H9 (cell line): ENCODE data around the gene AP3D1. TPM values are rescaled to one million over a fixed set of nuclear protein-coding genes. Genes with fewer than 3 reads are reported as not detected.

Experiments used
- DNase-seq: peaks from one replicate; pipeline ENCODE4 v3.0.0-alpha.2; 2017
- H2AFZ ChIP-seq: one replicate; pipeline ENCODE4 v1.6.1; 2013; ENCODE audit warnings: mild to moderate bottlenecking, low read length, control low read depth, moderate library complexity
- H2AK5ac ChIP-seq: 2 replicates; pipeline ENCODE4 v1.6.1; 2013; ENCODE audit warnings: low read length, control low read depth, mixed read lengths; ENCODE audit not compliant: insufficient read length
- H2BK120ac ChIP-seq: one replicate; pipeline ENCODE4 v1.6.1; 2013; ENCODE audit warnings: low read depth, mild to moderate bottlenecking, low read length, control low read depth, inconsistent platforms; ENCODE audit not compliant: poor library complexity, severe bottlenecking
- H2BK12ac ChIP-seq: 2 replicates; pipeline ENCODE4 v1.6.1; 2013; ENCODE audit warnings: low read length, control low read depth, mixed read lengths, low read depth; ENCODE audit not compliant: insufficient read length
- H2BK15ac ChIP-seq: 2 replicates; pipeline ENCODE4 v1.6.1; 2013; ENCODE audit warnings: low read depth, low read length, control low read depth
- H2BK20ac ChIP-seq: one replicate; pipeline ENCODE4 v1.6.1; 2013; ENCODE audit warnings: low read depth, mild to moderate bottlenecking, low read length, control low read depth, inconsistent platforms; ENCODE audit not compliant: poor library complexity, severe bottlenecking
- H2BK5ac ChIP-seq: 2 replicates; pipeline ENCODE4 v1.6.1; 2013; ENCODE audit warnings: low read length, control low read depth, mixed read lengths; ENCODE audit not compliant: insufficient read length
- H3K14ac ChIP-seq: 2 replicates; pipeline ENCODE4 v1.6.1; 2013; ENCODE audit warnings: low read length, control low read depth; ENCODE audit not compliant: insufficient read depth
- H3K18ac ChIP-seq: 2 replicates; pipeline ENCODE4 v1.6.1; 2013; ENCODE audit warnings: low read depth, mild to moderate bottlenecking, mixed read lengths, low read length, control low read depth; ENCODE audit not compliant: insufficient read length
- H3K23ac ChIP-seq: 2 replicates; pipeline ENCODE4 v1.6.1; 2013; ENCODE audit warnings: low read length, control low read depth, mixed read lengths, low read depth; ENCODE audit not compliant: insufficient read length
- H3K23me2 ChIP-seq: 2 replicates; pipeline ENCODE4 v1.6.1; 2013; ENCODE audit warnings: low read depth, mild to moderate bottlenecking, mixed read lengths, low read length, control low read depth; ENCODE audit not compliant: insufficient read length, poor library complexity, severe bottlenecking
- H3K27ac ChIP-seq: 2 replicates; pipeline ENCODE4 v1.5.1; 2013; ENCODE audit warnings: low read length, control low read depth, mixed read lengths, low read depth; ENCODE audit not compliant: insufficient read length
- H3K27me3 ChIP-seq: 2 replicates; pipeline ENCODE4 v1.6.1; 2013; ENCODE audit warnings: low read length, control low read depth, inconsistent platforms; ENCODE audit not compliant: insufficient read depth
- H3K4ac ChIP-seq: 2 replicates; pipeline ENCODE4 v1.6.1; 2013; ENCODE audit warnings: low read depth, mild to moderate bottlenecking, control low read depth, inconsistent platforms, low read length, moderate library complexity
- H3K4me1 ChIP-seq: 2 replicates; pipeline ENCODE4 v1.6.1; 2013; ENCODE audit warnings: low read length, control low read depth, inconsistent platforms; ENCODE audit not compliant: insufficient read depth
- H3K4me2 ChIP-seq: 2 replicates; pipeline ENCODE4 v1.6.1; 2013; ENCODE audit warnings: low read length, control low read depth, mixed read lengths; ENCODE audit not compliant: insufficient read length, insufficient read depth
- H3K56ac ChIP-seq: 2 replicates; pipeline ENCODE4 v1.6.1; 2013; ENCODE audit warnings: low read depth, mild to moderate bottlenecking, mixed read lengths, low read length, control low read depth; ENCODE audit not compliant: insufficient read length
- H3K79me1 ChIP-seq: 2 replicates; pipeline ENCODE4 v1.6.1; 2013; ENCODE audit warnings: low read depth, mild to moderate bottlenecking, moderate library complexity, low read length, control low read depth, inconsistent platforms; ENCODE audit not compliant: insufficient read depth, poor library complexity, severe bottlenecking
- H3K79me2 ChIP-seq: 2 replicates; pipeline ENCODE4 v1.6.1; 2013; ENCODE audit warnings: low read length, control low read depth, inconsistent platforms; ENCODE audit not compliant: insufficient read depth
- H3K9ac ChIP-seq: 2 replicates; pipeline ENCODE4 v1.6.1; 2013; ENCODE audit warnings: low read length, control low read depth, mixed read lengths; ENCODE audit not compliant: insufficient read length; ENCODE audit errors: extremely low read depth
- H3K9me3 ChIP-seq: one replicate; pipeline ENCODE4 v1.6.1; 2013; ENCODE audit warnings: low read depth, low read length, inconsistent platforms; ENCODE audit not compliant: control insufficient read depth
- H3T11ph ChIP-seq: one replicate; pipeline ENCODE4 v1.6.1; 2013; ENCODE audit warnings: mild to moderate bottlenecking, low read length, control low read depth, inconsistent platforms
- H4K20me1 ChIP-seq: one replicate; pipeline ENCODE4 v1.6.1; 2013; ENCODE audit not compliant: control insufficient read depth, insufficient read length, insufficient read depth
- H4K5ac ChIP-seq: 2 replicates; pipeline ENCODE4 v1.6.1; 2013; ENCODE audit warnings: low read depth, mild to moderate bottlenecking, mixed read lengths, low read length, control low read depth; ENCODE audit not compliant: insufficient read length
- H4K8ac ChIP-seq: replicated peaks from 2 replicates; pipeline ENCODE4 v1.6.1; 2013; ENCODE audit warnings: low read length, control low read depth, mixed read lengths, low read depth; ENCODE audit not compliant: insufficient read length
- H4K91ac ChIP-seq: 2 replicates; pipeline ENCODE4 v1.6.1; 2013; ENCODE audit warnings: low read depth, mild to moderate bottlenecking, moderate library complexity, mixed read lengths, low read length, control low read depth; ENCODE audit not compliant: insufficient read length
- H3K27ac Mint-ChIP-seq, 3 experiments: 2 replicates in 2 of 3; 3 replicates in 1 of 3; pipeline ENCODE4 v1.8.0; 2020 to 2021; ENCODE audit warnings: mixed read lengths in 3 of 3, mild to moderate bottlenecking in 1 of 3, moderate library complexity in 1 of 3
- H3K27me3 Mint-ChIP-seq: 2 replicates; pipeline ENCODE4 v1.8.0; 2021; ENCODE audit warnings: low read depth, mild to moderate bottlenecking, moderate library complexity, mixed read lengths
- H3K36me3 Mint-ChIP-seq, 3 experiments: 2 replicates in 2 of 3; 3 replicates in 1 of 3; pipeline ENCODE4 v1.8.0; 2020 to 2021; ENCODE audit warnings: low read depth in 3 of 3, mixed read lengths in 3 of 3; ENCODE audit not compliant: insufficient read depth in 1 of 3
- H3K4me1 Mint-ChIP-seq, 2 experiments: 2 replicates each; pipeline ENCODE4 v1.8.0; 2020; ENCODE audit warnings: mixed read lengths in 2 of 2
- H3K4me3 Mint-ChIP-seq, 2 experiments: 2 replicates in 1 of 2; 3 replicates in 1 of 2; pipeline ENCODE4 v1.8.0; 2020 to 2021; ENCODE audit warnings: mild to moderate bottlenecking in 2 of 2, mixed read lengths in 2 of 2, moderate library complexity in 1 of 2
- H3K9me3 Mint-ChIP-seq, 2 experiments: 2 replicates in 1 of 2; 3 replicates in 1 of 2; pipeline ENCODE4 v1.8.0; 2020; ENCODE audit warnings: mild to moderate bottlenecking in 2 of 2, mixed read lengths in 2 of 2, moderate library complexity in 1 of 2
- WGBS: extraction: QIAGEN DNeasy Blood & Tissue Kit; methylation state at CpG from one replicate; pipeline ENCODE4 v1.1.7; 2013; ENCODE audit warnings: missing lambda C conversion rate, low lambda C conversion rate, mixed read lengths; ENCODE audit not compliant: insufficient read length; ENCODE audit errors: extremely low coverage; 5-methylcytosine and 5-hydroxymethylcytosine counted together
- total RNA-seq: library from RNA; stranded (reverse); gene quantifications from 2 replicates; pipeline ENCODE4 v1.2.1, GENCODE V29; 2021
- TF ChIP-seq, protein P1 (sequence below): fragments of 200-600 bp; sonication (generic); conservative IDR thresholded peaks from 3 replicates; pipeline ENCODE4 v1.8.0; 2021; ENCODE audit warnings: antibody characterized with exemption, mild to moderate bottlenecking

The AP3D1 gene
- total RNA-seq, 1 experiment from 2014 or later = 142 TPM

- H3K23ac ChIP-seq = no peak overlapping the region
- no peaks in the 10 kb centered on the region for H3K27me3 Mint-ChIP-seq
- H3K27ac ChIP-seq = no peak overlapping the region
- H3K4me2 ChIP-seq = no peak overlapping the region
- no peak overlapping the region for H4K8ac ChIP-seq
- no peaks in the 10 kb centered on the region for H3K27me3 ChIP-seq
- no peak overlapping the region for H2BK120ac ChIP-seq
- H3T11ph ChIP-seq = no peak overlapping the region
- H3K4me1 Mint-ChIP-seq = no peaks in the 10 kb centered on the region
- H3K4me1 ChIP-seq = no peaks in the 10 kb centered on the region
- H4K91ac ChIP-seq = no peak overlapping the region
- no peak overlapping the region for H3K9ac ChIP-seq
- no peak overlapping the region for H2AK5ac ChIP-seq
- H3K14ac ChIP-seq = no peak overlapping the region
- no peak overlapping the region for H2BK12ac ChIP-seq
- H3K9me3 Mint-ChIP-seq = no peaks in the 10 kb centered on the region
- no peak overlapping the region for H2BK15ac ChIP-seq
- TF ChIP-seq, protein P1, sequence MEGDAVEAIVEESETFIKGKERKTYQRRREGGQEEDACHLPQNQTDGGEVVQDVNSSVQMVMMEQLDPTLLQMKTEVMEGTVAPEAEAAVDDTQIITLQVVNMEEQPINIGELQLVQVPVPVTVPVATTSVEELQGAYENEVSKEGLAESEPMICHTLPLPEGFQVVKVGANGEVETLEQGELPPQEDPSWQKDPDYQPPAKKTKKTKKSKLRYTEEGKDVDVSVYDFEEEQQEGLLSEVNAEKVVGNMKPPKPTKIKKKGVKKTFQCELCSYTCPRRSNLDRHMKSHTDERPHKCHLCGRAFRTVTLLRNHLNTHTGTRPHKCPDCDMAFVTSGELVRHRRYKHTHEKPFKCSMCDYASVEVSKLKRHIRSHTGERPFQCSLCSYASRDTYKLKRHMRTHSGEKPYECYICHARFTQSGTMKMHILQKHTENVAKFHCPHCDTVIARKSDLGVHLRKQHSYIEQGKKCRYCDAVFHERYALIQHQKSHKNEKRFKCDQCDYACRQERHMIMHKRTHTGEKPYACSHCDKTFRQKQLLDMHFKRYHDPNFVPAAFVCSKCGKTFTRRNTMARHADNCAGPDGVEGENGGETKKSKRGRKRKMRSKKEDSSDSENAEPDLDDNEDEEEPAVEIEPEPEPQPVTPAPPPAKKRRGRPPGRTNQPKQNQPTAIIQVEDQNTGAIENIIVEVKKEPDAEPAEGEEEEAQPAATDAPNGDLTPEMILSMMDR = no peak
- no peaks in the 10 kb centered on the region for H3K79me2 ChIP-seq
- no peak overlapping the region for H3K4me3 Mint-ChIP-seq
- no CpG with 5 or more reads among the region's 7 CpGs for WGBS
- peaks cover 3 to 19% (median 13%) of the 10 kb centered on the region in 3 experiments for H3K36me3 Mint-ChIP-seq
- H4K5ac ChIP-seq = no peak overlapping the region
- H2BK5ac ChIP-seq = no peak overlapping the region
- no peak overlapping the region for H3K27ac Mint-ChIP-seq
- H3K23me2 ChIP-seq = no peaks in the 10 kb centered on the region
- no peak overlapping the region for H3K56ac ChIP-seq
- no peak for DNase-seq
- no peak overlapping the region for H3K18ac ChIP-seq
- no peaks in the 10 kb centered on the region for H3K9me3 ChIP-seq
- no peak overlapping the region for H3K4ac ChIP-seq
- no peak overlapping the region for H2AFZ ChIP-seq
- H3K79me1 ChIP-seq = no peaks in the 10 kb centered on the region
- no peak overlapping the region for H2BK20ac ChIP-seq
- no peaks in the 10 kb centered on the region for H4K20me1 ChIP-seq
Observed at GRCh38 chr19:2077398-2077797, 74.0 kb downstream of the AP3D1 start.
